Thyroid gland (tissue), 4 donors: Measurements from ENCODE around the gene ERCC3. TPM values are rescaled to one million over a fixed set of nuclear protein-coding genes. Genes with fewer than 3 reads are reported as not detected.

Experiments used
- DNase-seq, 2 donors: peaks; one replicate each; pipeline ENCODE4 v3.0.0-alpha.2; 2019
- H3K27ac ChIP-seq, 3 donors: fragments of 200-600 bp; sonication (generic); 1 replicate in 2 of 3; 2 replicates in 1 of 3; pipeline ENCODE4 v1.5.1; 2016 to 2019; ENCODE audit warnings: mild to moderate bottlenecking in 1 of 3, moderate library complexity in 1 of 3
- H3K27me3 ChIP-seq: fragments of 200-600 bp; sonication (generic); one replicate; pipeline ENCODE4 v1.5.1; 2019
- H3K36me3 ChIP-seq, 2 donors: fragments of 200-600 bp; sonication (generic); one replicate each; pipeline ENCODE4 v1.5.1; 2016 to 2019
- H3K4me1 ChIP-seq, 2 donors: fragments of 200-600 bp; sonication (generic); one replicate each; pipeline ENCODE4 v1.5.1; 2017 to 2019
- H3K4me3 ChIP-seq, 3 donors: fragments of 200-600 bp; sonication (generic); replicated peaks in 1 of 3; 1 replicate in 2 of 3; 2 replicates in 1 of 3; pipeline ENCODE4 v1.5.1; 2016; ENCODE audit warnings: mild to moderate bottlenecking in 1 of 3
- H3K9me3 ChIP-seq: fragments of 200-600 bp; sonication (generic); one replicate; pipeline ENCODE4 v1.5.1; 2017
- POLR2A ChIP-seq, 2 donors: fragments of 450-650 bp; IDR thresholded peaks; one replicate each; pipeline ENCODE4 v1.6.1; 2017; ENCODE audit warnings: antibody characterized with exemption in 2 of 2, mild to moderate bottlenecking in 2 of 2, moderate library complexity in 1 of 2
- WGBS, 2 donors: methylation state at CpG; one replicate each; pipeline ENCODE4 v1.1.5; 2017; 5-methylcytosine and 5-hydroxymethylcytosine counted together
- intact Hi-C: fragments of 100-400 bp; cut with DNase I; formaldehyde crosslinking; loops from one replicate; pipeline ENCODE4 v1.15.1; 2023
- total RNA-seq, 4 donors: library from RNA; depleted of rRNA; stranded (reverse); fragments of >200 nt; gene quantifications; one replicate each; pipeline ENCODE4 v1.2.3, GENCODE V29; 2016
- TF ChIP-seq, protein P1 (sequence below), 6 experiments: fragments of 200-600 bp in 3 of 6; fragments of 450-650 bp in 3 of 6; sonication (generic) in 3 of 6; IDR thresholded peaks; one replicate each; pipeline ENCODE4 v1.5.1; 2016 to 2019; ENCODE audit warnings: antibody characterized with exemption in 6 of 6, mild to moderate bottlenecking in 2 of 6, inconsistent platforms in 1 of 6, moderate library complexity in 1 of 6

The ERCC3 gene
- total RNA-seq, 4 donors from 2014 or later: 24.7 to 55.9 (median 36.3) TPM

DNA sequence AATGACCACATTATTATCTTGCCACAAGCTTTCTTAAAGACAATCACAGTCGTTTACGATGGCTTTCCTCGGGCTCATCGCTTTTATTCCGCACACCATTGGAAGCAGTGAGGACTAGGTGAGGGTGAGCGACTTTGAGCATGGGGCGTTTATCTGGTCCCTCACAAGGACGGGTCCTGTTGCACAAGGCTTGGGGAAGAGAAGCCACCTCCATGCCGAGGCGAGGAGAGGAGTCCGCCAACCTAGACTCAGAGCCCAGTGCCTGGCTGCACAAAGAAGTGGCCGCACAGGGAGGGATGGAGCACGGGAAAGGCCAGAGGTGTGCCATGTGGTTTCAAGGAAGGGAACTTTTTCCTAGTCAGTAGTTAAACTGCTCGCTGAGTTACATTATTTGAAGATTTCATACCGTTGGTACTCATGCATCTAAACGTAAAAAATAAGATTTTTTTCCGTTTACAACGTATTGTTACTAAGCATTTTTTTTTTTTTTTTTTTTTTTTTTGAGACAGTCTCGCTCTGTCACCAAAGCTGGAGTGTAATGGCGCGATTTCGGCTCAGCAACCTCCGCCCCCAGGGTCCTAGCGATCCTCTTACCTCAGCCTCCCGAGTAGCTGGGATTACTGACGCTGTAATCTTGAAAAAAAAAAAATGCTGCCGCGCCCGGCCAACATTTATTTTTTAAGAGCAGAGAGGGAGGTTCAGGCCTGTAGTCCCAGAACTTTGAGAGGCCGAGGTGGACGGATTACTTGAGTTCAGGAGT lies 73.0 kb downstream of the ERCC3 start:
- Histone ChIP-seq H3K4me1 (peaks cover 16 to 23% of the 10 kb centered on the region in 2 donors), H3K36me3 (no peaks in the 10 kb centered on the region), H3K27ac (no peak overlapping the region), H3K4me3 (no peak overlapping the region), H3K27me3 (peaks cover 7% of the 10 kb centered on the region), H3K9me3 (no peaks in the 10 kb centered on the region)
- peak; percentile 62 to 71 for DNase-seq
- intact Hi-C loops: no loop called here
- WGBS, 2 donors: 27 to 33% methylated on average over 31 of the region's 31 CpGs
- TF ChIP-seq, protein P1, sequence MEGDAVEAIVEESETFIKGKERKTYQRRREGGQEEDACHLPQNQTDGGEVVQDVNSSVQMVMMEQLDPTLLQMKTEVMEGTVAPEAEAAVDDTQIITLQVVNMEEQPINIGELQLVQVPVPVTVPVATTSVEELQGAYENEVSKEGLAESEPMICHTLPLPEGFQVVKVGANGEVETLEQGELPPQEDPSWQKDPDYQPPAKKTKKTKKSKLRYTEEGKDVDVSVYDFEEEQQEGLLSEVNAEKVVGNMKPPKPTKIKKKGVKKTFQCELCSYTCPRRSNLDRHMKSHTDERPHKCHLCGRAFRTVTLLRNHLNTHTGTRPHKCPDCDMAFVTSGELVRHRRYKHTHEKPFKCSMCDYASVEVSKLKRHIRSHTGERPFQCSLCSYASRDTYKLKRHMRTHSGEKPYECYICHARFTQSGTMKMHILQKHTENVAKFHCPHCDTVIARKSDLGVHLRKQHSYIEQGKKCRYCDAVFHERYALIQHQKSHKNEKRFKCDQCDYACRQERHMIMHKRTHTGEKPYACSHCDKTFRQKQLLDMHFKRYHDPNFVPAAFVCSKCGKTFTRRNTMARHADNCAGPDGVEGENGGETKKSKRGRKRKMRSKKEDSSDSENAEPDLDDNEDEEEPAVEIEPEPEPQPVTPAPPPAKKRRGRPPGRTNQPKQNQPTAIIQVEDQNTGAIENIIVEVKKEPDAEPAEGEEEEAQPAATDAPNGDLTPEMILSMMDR (IDR thresholded peaks at IDR 0.05): no peak
- no peak for TF ChIP-seq POLR2A (IDR thresholded peaks at IDR 0.05)

DNA sequence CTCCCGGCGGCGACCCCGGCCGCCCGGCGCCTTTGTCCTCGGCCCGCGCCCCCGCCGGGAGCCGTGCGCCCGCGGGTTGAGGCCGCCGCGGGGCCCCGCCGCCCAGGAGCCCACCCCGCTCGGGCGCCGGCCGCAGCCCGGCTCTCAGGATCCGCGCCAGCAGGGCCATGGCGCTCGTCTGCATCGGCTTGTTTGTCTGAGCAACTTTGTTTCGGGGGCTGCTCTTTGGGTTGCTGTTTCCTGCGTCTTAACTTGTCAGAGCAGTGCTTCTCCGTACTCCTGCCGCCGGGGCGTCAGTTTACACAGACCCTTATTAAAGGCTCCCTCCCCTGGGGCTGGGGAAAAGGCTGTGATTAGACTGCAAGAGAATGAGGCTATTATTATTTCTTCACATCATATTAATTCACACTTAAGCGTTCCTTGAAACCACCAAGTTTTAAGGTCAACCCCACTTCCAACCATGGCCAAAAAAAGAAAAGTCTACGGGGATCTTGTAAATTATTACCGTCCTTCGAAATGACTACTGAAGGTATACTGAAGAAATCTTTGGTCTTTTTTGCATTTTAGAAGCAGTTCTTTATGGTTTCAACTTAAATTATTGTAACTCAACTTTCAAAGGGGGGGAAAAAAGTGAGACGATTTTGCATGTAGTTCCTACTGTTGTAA lies 73.7 kb downstream of the ERCC3 start, which contains the start of gene CYP27C1:
CYP27C1 (minus strand) TSS at position 198 of the 666 bp plus-strand sequence; CDS start at position 169, 29 bp downstream.
- no peaks in the 10 kb centered on the region for H3K36me3 ChIP-seq
- peak within 1 kb of the TSS in 2 of 3 donors; percentile 10 to 38 for H3K4me3 ChIP-seq
- no peak for TF ChIP-seq POLR2A (IDR thresholded peaks at IDR 0.05)
- TF ChIP-seq, protein P1 (IDR thresholded peaks at IDR 0.05): no peak
- peaks cover 16 to 23% of the 10 kb centered on the region in 2 donors for H3K4me1 ChIP-seq
- H3K27ac ChIP-seq: no peak within 1 kb of the TSS
- no peaks in the 10 kb centered on the region for H3K9me3 ChIP-seq
- intact Hi-C loops: no loop called here
- WGBS, 2 donors: 12 to 15% methylated on average over 10 to 12 of the region's 43 CpGs
- DNase-seq: peak; percentile 3 to 6
- H3K27me3 ChIP-seq: peaks cover 7% of the 10 kb centered on the region

DNA sequence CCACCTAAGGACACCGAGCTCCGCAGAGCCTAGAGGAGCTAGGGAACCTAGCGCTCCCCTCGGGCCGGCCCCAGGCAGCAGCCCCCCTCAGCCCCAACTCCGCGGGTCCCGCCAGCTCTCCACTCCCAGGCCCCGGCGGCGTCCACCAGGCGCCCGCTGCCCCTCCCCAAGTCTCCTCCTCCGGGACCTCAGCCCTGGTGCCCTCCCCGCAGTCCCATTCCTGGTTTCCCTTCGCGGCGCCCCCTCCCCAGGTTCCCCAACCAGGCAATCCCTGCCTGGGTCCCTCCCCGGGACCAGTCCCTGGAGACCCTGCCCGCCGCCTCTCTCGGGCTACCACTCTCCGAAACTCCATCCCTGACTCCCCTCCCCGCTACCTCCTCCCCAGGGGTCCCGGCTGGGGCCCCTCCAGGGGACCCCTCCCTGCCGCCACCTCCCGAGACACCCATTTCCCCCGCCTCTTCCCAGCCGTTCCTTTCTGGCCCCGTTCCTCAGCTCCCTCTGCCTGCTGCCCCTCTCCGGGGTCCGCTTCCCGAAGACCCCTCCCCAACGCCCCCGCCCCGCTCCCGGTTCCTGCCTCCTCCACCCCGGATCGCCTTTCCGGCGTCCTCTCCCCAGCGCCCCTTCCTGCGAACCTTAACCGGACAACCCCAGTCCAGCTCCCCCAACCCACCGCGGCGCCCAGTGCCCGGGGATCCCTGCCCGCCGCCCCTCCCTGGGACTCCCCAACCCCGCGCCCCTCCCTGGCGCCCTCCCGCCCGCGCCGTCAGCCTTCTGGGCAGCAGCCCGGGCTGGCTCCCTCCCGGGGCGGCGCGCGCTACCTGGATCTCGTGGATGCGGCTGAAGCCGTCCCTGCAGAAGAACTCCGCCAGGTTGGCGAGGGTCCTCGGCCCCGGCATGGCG lies 74.5 kb downstream of the ERCC3 start:
- Histone ChIP-seq H3K27ac (no peak overlapping the region), H3K36me3 (no peaks in the 10 kb centered on the region), H3K9me3 (no peaks in the 10 kb centered on the region), H3K4me3 (peak overlapping the region in 2 of 3 donors; percentile 10 to 38), H3K27me3 (peaks cover 7% of the 10 kb centered on the region), H3K4me1 (peaks cover 16 to 23% of the 10 kb centered on the region in 2 donors)
- DNase-seq: peak; percentile 5 to 6
- intact Hi-C loops: no loop called here
- TF ChIP-seq POLR2A (IDR thresholded peaks at IDR 0.05): no peak
- TF ChIP-seq, protein P1 (IDR thresholded peaks at IDR 0.05): no peak
- WGBS, 2 donors: 1 to 3% methylated on average over 34 to 40 of the region's 71 CpGs

DNA sequence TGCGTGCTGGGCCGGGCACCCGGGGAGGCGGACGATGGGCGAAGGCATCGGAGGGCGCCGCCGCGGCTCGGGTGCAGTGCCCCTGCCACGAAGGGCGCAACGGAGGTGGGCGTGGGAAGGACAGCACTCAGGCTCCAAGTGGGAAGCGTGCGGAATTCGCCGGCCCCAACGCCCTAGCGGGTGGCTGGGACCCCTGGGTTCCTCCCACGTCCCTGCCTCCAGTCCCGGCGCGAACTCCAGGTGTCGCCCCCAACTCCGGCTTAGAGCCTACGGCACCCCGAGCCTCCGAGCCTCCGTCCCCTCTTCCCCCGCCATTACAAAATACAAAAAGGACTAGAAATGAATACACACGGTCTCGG lies 75.2 kb downstream of the ERCC3 start:
- TF ChIP-seq POLR2A (IDR thresholded peaks at IDR 0.05): no peak
- TF ChIP-seq, protein P1 (IDR thresholded peaks at IDR 0.05): no peak
- no peak for DNase-seq
- peaks cover 16 to 23% of the 10 kb centered on the region in 2 donors for H3K4me1 ChIP-seq
- no peaks in the 10 kb centered on the region for H3K36me3 ChIP-seq
- H3K27ac ChIP-seq: no peak overlapping the region
- WGBS, 2 donors: 4 to 6% methylated on average over 15 to 25 of the region's 35 CpGs
- no peaks in the 10 kb centered on the region for H3K9me3 ChIP-seq
- peak overlapping the region in 1 of 3 donors; percentile 38 for H3K4me3 ChIP-seq
- intact Hi-C loops: no loop called here
- peaks cover 7% of the 10 kb centered on the region for H3K27me3 ChIP-seq
